HEK293T (cell line): Measurements from ENCODE around the gene THSD7B.
"Not testable (repeated sequence)": the region's sequence is repeated elsewhere in the genome, so short reads cannot be mapped to it uniquely, and the experiment has no call there.

Source experiments
- CTCF ChIA-PET: fragments of 350-600 bp; formaldehyde crosslinking; extraction: SDS; loops from one replicate; lab custom pipeline; 2021; ENCODE audit warnings: antibody characterized with exemption, inconsistent platforms; lab: Yijun Ruan, JAX
- POLR2A ChIA-PET: fragments of 350-600 bp; formaldehyde crosslinking; extraction: SDS; loops from one replicate; lab custom pipeline; 2020; ENCODE audit warnings: antibody characterized with exemption, inconsistent platforms; lab: Yijun Ruan, JAX
- DNase-seq: peaks from one replicate; pipeline ENCODE4 v3.0.0; 2012; ENCODE audit warnings: mixed read lengths; ENCODE audit errors: extremely low spot score
- ARNT ChIP-seq: fragments of 450-650 bp; IDR thresholded peaks from 2 replicates; pipeline ENCODE4 v1.6.1; 2017; ENCODE audit warnings: mild to moderate bottlenecking
- BHLHE40 ChIP-seq: fragments of 450-650 bp; IDR thresholded peaks from 2 replicates; pipeline ENCODE4 v1.6.1; 2016; ENCODE audit warnings: mild to moderate bottlenecking, moderate library complexity, borderline replicate concordance
- CTBP1 ChIP-seq: fragments of 450-650 bp; IDR thresholded peaks from 2 replicates; pipeline ENCODE4 v1.6.1; 2016; ENCODE audit warnings: borderline replicate concordance
- ELF4 ChIP-seq: fragments of 450-650 bp; IDR thresholded peaks from 2 replicates; pipeline ENCODE4 v1.6.1; 2017; ENCODE audit warnings: antibody characterized with exemption
- FOXA1 ChIP-seq: fragments of 450-650 bp; IDR thresholded peaks from 2 replicates; pipeline ENCODE4 v1.6.1; 2016; ENCODE audit warnings: mild to moderate bottlenecking
- FOXK2 ChIP-seq: fragments of 450-650 bp; IDR thresholded peaks from 2 replicates; pipeline ENCODE4 v1.6.1; 2016; ENCODE audit warnings: mild to moderate bottlenecking
- FOXM1 ChIP-seq: fragments of 450-650 bp; IDR thresholded peaks from 2 replicates; pipeline ENCODE4 v1.6.1; 2017; ENCODE audit warnings: mild to moderate bottlenecking, borderline replicate concordance
- HDGF ChIP-seq: fragments of 450-650 bp; IDR thresholded peaks from 2 replicates; pipeline ENCODE4 v1.6.1; 2017; ENCODE audit warnings: antibody characterized with exemption, borderline replicate concordance
- L3MBTL2 ChIP-seq: fragments of 450-650 bp; conservative IDR thresholded peaks from 2 replicates; pipeline ENCODE4 v1.6.1; 2016; ENCODE audit warnings: mild to moderate bottlenecking
- LEF1 ChIP-seq: fragments of 450-650 bp; IDR thresholded peaks from 2 replicates; pipeline ENCODE4 v1.6.1; 2017; ENCODE audit warnings: mild to moderate bottlenecking, borderline replicate concordance
- NFRKB ChIP-seq: fragments of 450-650 bp; IDR thresholded peaks from 2 replicates; pipeline ENCODE4 v1.6.1; 2016; ENCODE audit warnings: mild to moderate bottlenecking, moderate library complexity
- PKNOX1 ChIP-seq: fragments of 450-650 bp; IDR thresholded peaks from 2 replicates; pipeline ENCODE4 v1.6.1; 2016
- SP1 ChIP-seq: fragments of 450-650 bp; IDR thresholded peaks from 2 replicates; pipeline ENCODE4 v1.6.1; 2017
- SUZ12 ChIP-seq: fragments of 450-650 bp; IDR thresholded peaks from 2 replicates; pipeline ENCODE4 v1.6.1; 2016; ENCODE audit warnings: mild to moderate bottlenecking
- TARDBP ChIP-seq: fragments of 450-650 bp; IDR thresholded peaks from 2 replicates; pipeline ENCODE4 v1.6.1; 2016
- ZNF384 ChIP-seq: fragments of 450-650 bp; IDR thresholded peaks from 2 replicates; pipeline ENCODE4 v1.6.1; 2016

THSD7B gene

GRCh38 chr2:136980303-136980702 is 215.0 kb downstream of the THSD7B start:
- POLR2A ChIA-PET = no interaction called here
- DNase-seq = no peak
- CTCF ChIA-PET = interaction anchor here (0.6 kb wide), 2 partner anchors 331 to 1365 kb away, joined by 3 read pairs; no protein-coding TSS in a partner anchor
- no peak for TF ChIP-seq BHLHE40
- no peak for TF ChIP-seq NFRKB
- no peak for TF ChIP-seq TARDBP
- no peak for TF ChIP-seq SP1
- TF ChIP-seq FOXK2 = no peak
- no peak for TF ChIP-seq PKNOX1

GRCh38 chr2:136981689-136982088 is 216.3 kb downstream of the THSD7B start:
- POLR2A ChIA-PET, CTCF ChIA-PET, DNase-seq: not testable (repeated sequence)

- TF ChIP-seq L3MBTL2 (no peak), LEF1 (no peak), SUZ12 (no peak), NFRKB (no peak), PKNOX1 (no peak), SP1 (no peak), ELF4 (no peak)
- ChIA-PET CTCF (no interaction called here), POLR2A (no interaction called here)
- DNase-seq = no peak
Measured at GRCh38 chr2:136985044-136985443, 219.7 kb downstream of the THSD7B start.

- CTCF ChIA-PET = no interaction called here
- POLR2A ChIA-PET = no interaction called here
- no peak for DNase-seq
- TF ChIP-seq LEF1 = no peak
- TF ChIP-seq FOXM1 = no peak
- no peak for TF ChIP-seq PKNOX1
- no peak for TF ChIP-seq TARDBP
Measured at GRCh38 chr2:136986605-136987221, 221.4 kb downstream of the THSD7B start.

- CTCF ChIA-PET = no interaction called here
- DNase-seq = no peak
- POLR2A ChIA-PET = no interaction called here
- no peak for TF ChIP-seq FOXA1
- TF ChIP-seq ZNF384 = no peak
- TF ChIP-seq NFRKB = no peak
- no peak for TF ChIP-seq TARDBP
- no peak for TF ChIP-seq SP1
- TF ChIP-seq LEF1 = no peak
- no peak for TF ChIP-seq ELF4
- no peak for TF ChIP-seq SUZ12
- TF ChIP-seq ARNT = no peak
- TF ChIP-seq CTBP1 = no peak
- no peak for TF ChIP-seq HDGF
- no peak for TF ChIP-seq L3MBTL2
- TF ChIP-seq BHLHE40 = no peak
- no peak for TF ChIP-seq FOXK2
- TF ChIP-seq PKNOX1 = no peak
- no peak for TF ChIP-seq FOXM1
Measured at GRCh38 chr2:136990316-136990715, 225.0 kb downstream of the THSD7B start.

- POLR2A ChIA-PET = no interaction called here
- CTCF ChIA-PET = no interaction called here
- TF ChIP-seq LEF1 (no peak), CTBP1 (no peak), L3MBTL2 (no peak), SP1 (no peak), PKNOX1 (no peak), FOXA1 (no peak), FOXM1 (no peak)
- no peak for DNase-seq
Measured at GRCh38 chr2:136994793-136995192, 229.4 kb downstream of the THSD7B start.
